ENCODE measurements around the gene AGAP1. TPM values are rescaled to one million over a fixed set of nuclear protein-coding genes. Genes with fewer than 3 reads are reported as not detected.

Gene AGAP1
- total RNA-seq, 4 donors from 2014 or later = 13.7 to 18.5 (median 17.1) TPM

- WGBS, 2 donors = 93 to 94% methylated on average over 9 of the region's 9 CpGs
- DNase-seq (ENCODE audit: low spot score in 2 of 2) = no peak
- H3K4me3 ChIP-seq (ENCODE audit: low read depth, poor library complexity, severe bottlenecking) = no peak overlapping the region
- intact Hi-C loops (cut with DNase I; ENCODE audit: low total_unique reads) = no loop called here
- TF ChIP-seq POLR2A (IDR thresholded peaks at IDR 0.05) (no peak), CTCF (IDR thresholded peaks at IDR 0.05) (no peak)
Measured at GRCh38 chr2:235957251-235957650, 463.4 kb downstream of the AGAP1 start.

GRCh38 chr2:235958221-235958930, 464.5 kb downstream of the AGAP1 start:
- TF ChIP-seq POLR2A (IDR thresholded peaks at IDR 0.05) = no peak
- no peak for TF ChIP-seq CTCF (IDR thresholded peaks at IDR 0.05)
- WGBS, 2 donors = 90 to 92% methylated on average over 23 of the region's 23 CpGs
- intact Hi-C loops (cut with DNase I; ENCODE audit: low total_unique reads) = no loop called here
- H3K4me3 ChIP-seq (ENCODE audit: low read depth, poor library complexity, severe bottlenecking) = no peak overlapping the region
- no peak for DNase-seq (ENCODE audit: low spot score in 2 of 2)

- DNase-seq (ENCODE audit: low spot score in 2 of 2) = no peak
- no peak overlapping the region for H3K4me3 ChIP-seq (ENCODE audit: low read depth, poor library complexity, severe bottlenecking)
- TF ChIP-seq POLR2A (IDR thresholded peaks at IDR 0.05) = no peak
- WGBS, 2 donors = 92% methylated on average over 29 of the region's 29 CpGs
- intact Hi-C loops (cut with DNase I; ENCODE audit: low total_unique reads) = no loop called here
Measured at GRCh38 chr2:235958931-235959410, 465.1 kb downstream of the AGAP1 start.

GRCh38 chr2:235960011-235960715, 466.3 kb downstream of the AGAP1 start:
- 91 to 94% methylated on average over 14 to 21 of the region's 21 CpGs for WGBS, 2 donors
- intact Hi-C loops (cut with DNase I; ENCODE audit: low total_unique reads) = no loop called here
- H3K4me3 ChIP-seq (ENCODE audit: low read depth, poor library complexity, severe bottlenecking) = no peak overlapping the region
- no peak for DNase-seq (ENCODE audit: low spot score in 2 of 2)
- TF ChIP-seq CTCF (IDR thresholded peaks at IDR 0.05) = no peak
- TF ChIP-seq POLR2A (IDR thresholded peaks at IDR 0.05) = no peak

- no peak overlapping the region for H3K4me3 ChIP-seq (ENCODE audit: low read depth, poor library complexity, severe bottlenecking)
- 95 to 96% methylated on average over 31 of the region's 31 CpGs for WGBS, 2 donors
- TF ChIP-seq POLR2A (IDR thresholded peaks at IDR 0.05) (no peak), CTCF (IDR thresholded peaks at IDR 0.05) (no peak)
- DNase-seq (ENCODE audit: low spot score in 2 of 2) = peak in 1 of 2 donors; percentile 70
- intact Hi-C loops (cut with DNase I; ENCODE audit: low total_unique reads) = no loop called here
Measured at GRCh38 chr2:235960716-235961640, 467.1 kb downstream of the AGAP1 start.
